HCT116 (cell line): ENCODE data around the gene STARD8. TPM values are rescaled to one million over a fixed set of nuclear protein-coding genes. Genes with fewer than 3 reads are reported as not detected.

Source experiments
- ATAC-seq: fragments of 200-7000 bp; cut with Tn5 transposase; 2 replicates; pipeline ENCODE4 v1.9.1; 2020; ENCODE audit warnings: mild to moderate bottlenecking, moderate library complexity
- BruUV-seq: library from RNA; stranded (reverse); fragments of 400-500 nt; replicated peaks from 2 replicates; lab custom pipeline; 2021; lab: Mats Ljungman, UMichigan
- CTCF ChIA-PET: fragments of 300-600 bp; sonication (Branson Sonifier 250); formaldehyde crosslinking; loops from one replicate; lab custom pipeline; 2021; ENCODE audit warnings: antibody characterized with exemption; lab: Charles Lee
- POLR2A ChIA-PET: fragments of 300-600, 350-600 bp; sonication (Branson Sonifier 250); formaldehyde crosslinking; loops from one replicate; lab custom pipeline; 2021; ENCODE audit warnings: antibody characterized with exemption; lab: Charles Lee
- RAD21 ChIA-PET, 2 experiments: fragments of 300-600 bp; sonication (Branson Sonifier 250); formaldehyde crosslinking; loops; one replicate each; lab custom pipeline; 2023; ENCODE audit warnings: low total read pairs in 2 of 2; ENCODE audit not compliant: uncharacterized antibody in 2 of 2, unreplicated experiment in 2 of 2, low non-redundant PET in 1 of 2; lab: Charles Lee
- DNase-seq: peaks from one replicate; pipeline ENCODE4 v3.0.0-alpha.2; 2010; ENCODE audit warnings: low read depth, low spot score
- H2AFZ ChIP-seq: fragments of 200-600 bp; shearing (Covaris generic), sonication (generic); 2 replicates; pipeline ENCODE4 v1.6.1; 2017; ENCODE audit warnings: low read depth, mixed run types, mixed read lengths, antibody characterized with exemption, low read length; ENCODE audit not compliant: poor library complexity, severe bottlenecking
- H3K27ac ChIP-seq: 2 replicates; pipeline ENCODE4 v1.5.1; 2012; ENCODE audit warnings: low read depth, low read length
- H3K27me3 ChIP-seq: fragments of 200-600 bp; sonication (generic); 2 replicates; pipeline ENCODE4 v1.6.1; 2016; ENCODE audit warnings: mixed run types, low read length, mixed read lengths; ENCODE audit not compliant: insufficient read depth
- H3K36me3 ChIP-seq, 2 experiments: fragments of 200-500 bp in 1 of 2; fragments of 200-600 bp in 1 of 2; sonication (Bioruptor generic) in 1 of 2; sonication (generic) in 1 of 2; 2 replicates each; pipeline versions ENCODE4 v1.5.1 to v1.6.1; 2014 to 2016; ENCODE audit warnings: low read length in 2 of 2, inconsistent platforms in 1 of 2, mixed read lengths in 1 of 2, mixed run types in 1 of 2; ENCODE audit not compliant: insufficient read depth in 2 of 2, control insufficient read depth in 1 of 2
- H3K4me1 ChIP-seq, 2 experiments: fragments of 200-600 bp in 1 of 2; sonication (generic) in 1 of 2; 2 replicates each; pipeline versions ENCODE4 v1.5.1 to v1.6.1; 2012 to 2017; ENCODE audit warnings: low read length in 2 of 2, inconsistent platforms in 1 of 2, mild to moderate bottlenecking in 1 of 2, mixed read lengths in 1 of 2, mixed run types in 1 of 2, moderate library complexity in 1 of 2; ENCODE audit not compliant: insufficient read depth in 2 of 2, control insufficient read depth in 1 of 2
- H3K4me2 ChIP-seq: fragments of 200-600 bp; sonication (generic); 2 replicates; pipeline ENCODE4 v1.6.1; 2017; ENCODE audit warnings: mixed run types, low read length, mixed read lengths
- H3K4me3 ChIP-seq, 2 experiments: fragments of 200-600 bp in 1 of 2; sonication (generic) in 1 of 2; replicated peaks in 1 of 2; 2 replicates each; pipeline ENCODE4 v1.5.1; 2011 to 2016; ENCODE audit warnings: low read length in 2 of 2, control low read depth in 1 of 2, low read depth in 1 of 2, mild to moderate bottlenecking in 1 of 2, mixed read lengths in 1 of 2, mixed run types in 1 of 2
- H3K79me2 ChIP-seq: fragments of 200-600 bp; sonication (generic); 2 replicates; pipeline ENCODE4 v1.6.1; 2017; ENCODE audit warnings: mild to moderate bottlenecking, mixed run types, low read length, moderate library complexity, mixed read lengths; ENCODE audit not compliant: insufficient read depth
- H3K9ac ChIP-seq: fragments of 200-600 bp; sonication (generic); 2 replicates; pipeline ENCODE4 v1.6.1; 2016; ENCODE audit warnings: low read length, mixed read lengths
- H3K9me2 ChIP-seq: fragments of 200-600 bp; sonication (generic), shearing (Covaris generic); 2 replicates; pipeline ENCODE4 v1.6.1; 2017; ENCODE audit warnings: mixed run types, mild to moderate bottlenecking, moderate library complexity; ENCODE audit not compliant: insufficient read depth
- H3K9me3 ChIP-seq, 2 experiments: fragments of 200-500 bp in 1 of 2; fragments of 200-600 bp in 1 of 2; sonication (Bioruptor generic) in 1 of 2; sonication (generic) in 1 of 2; 2 replicates each; pipeline ENCODE4 v1.6.1; 2014 to 2017; ENCODE audit warnings: low read length in 2 of 2, mixed read lengths in 2 of 2, inconsistent platforms in 1 of 2, low read depth in 1 of 2, mild to moderate bottlenecking in 1 of 2, mixed run types in 1 of 2, moderate library complexity in 1 of 2; ENCODE audit not compliant: control insufficient read depth in 1 of 2, insufficient read depth in 1 of 2
- H4K20me1 ChIP-seq: fragments of 200-600 bp; sonication (generic), shearing (Covaris generic); 2 replicates; pipeline ENCODE4 v1.6.1; 2017; ENCODE audit warnings: mixed run types, mild to moderate bottlenecking, moderate library complexity; ENCODE audit not compliant: insufficient read depth
- CBX3 ChIP-seq: IDR thresholded peaks from 2 replicates; pipeline ENCODE4 v1.6.1; 2012; ENCODE audit warnings: low read depth
- CEBPB ChIP-seq: IDR thresholded peaks from 2 replicates; pipeline ENCODE4 v1.6.1; 2012; ENCODE audit warnings: low read depth
- ELF1 ChIP-seq: IDR thresholded peaks from 2 replicates; pipeline ENCODE4 v1.6.1; 2012; ENCODE audit warnings: low read depth, borderline replicate concordance
- EZH2 ChIP-seq: fragments of 200-600 bp; sonication (generic); IDR thresholded peaks from 2 replicates; pipeline ENCODE4 v1.6.1; 2017; ENCODE audit warnings: antibody characterized with exemption, mixed run types
- FOSL1 ChIP-seq: IDR thresholded peaks from 2 replicates; pipeline ENCODE4 v1.6.1; 2012; ENCODE audit warnings: low read depth
- POLR2A ChIP-seq: IDR thresholded peaks from 2 replicates; pipeline ENCODE4 v1.7.0; 2011; ENCODE audit warnings: borderline replicate concordance; ENCODE audit not compliant: insufficient read depth, insufficient read length; ENCODE audit errors: extremely low read depth
- POLR2AphosphoS5 ChIP-seq: IDR thresholded peaks from 2 replicates; pipeline ENCODE4 v1.6.1; 2011; ENCODE audit warnings: mild to moderate bottlenecking, low read depth, low read length, moderate library complexity
- RAD21 ChIP-seq: IDR thresholded peaks from 2 replicates; pipeline ENCODE4 v1.6.1; 2012; ENCODE audit warnings: low read depth, mild to moderate bottlenecking
- SIN3A ChIP-seq: IDR thresholded peaks from 2 replicates; pipeline ENCODE4 v1.6.1; 2012; ENCODE audit warnings: low read depth
- SRF ChIP-seq: IDR thresholded peaks from 2 replicates; pipeline ENCODE4 v1.6.1; 2012; ENCODE audit warnings: low read depth
- TCF7L2 ChIP-seq: IDR thresholded peaks from 2 replicates; pipeline ENCODE4 v1.7.0; 2011; ENCODE audit warnings: borderline replicate concordance, inconsistent platforms; ENCODE audit not compliant: insufficient read depth, insufficient read length; ENCODE audit errors: extremely low read depth
- YY1 ChIP-seq: IDR thresholded peaks from 2 replicates; pipeline ENCODE4 v1.6.1; 2011; ENCODE audit warnings: low read length, low read depth, moderate library complexity, mild to moderate bottlenecking; ENCODE audit not compliant: insufficient replicate concordance; ENCODE audit errors: extremely low read depth
- ZFX ChIP-seq: fragments of 450-650 bp; IDR thresholded peaks from 2 replicates; pipeline ENCODE4 v1.6.1; 2017
- ZNF274 ChIP-seq: fragments of 200-500 bp; sonication (Bioruptor generic); IDR thresholded peaks from 2 replicates; pipeline ENCODE4 v1.6.1; 2014; ENCODE audit warnings: mild to moderate bottlenecking, low read depth, low read length, inconsistent platforms
- intact Hi-C: fragments of 100-400 bp; cut with micrococcal nuclease; formaldehyde crosslinking; loops from 2 replicates; pipeline ENCODE4 v1.10.0; 2022
- total RNA-seq: library from RNA; stranded (reverse); gene quantifications from one replicate; pipeline ENCODE4 v1.2.1, GENCODE V29; 2021; ENCODE audit not compliant: unreplicated experiment
- TF ChIP-seq, protein P1 (sequence below): IDR thresholded peaks from 2 replicates; pipeline ENCODE4 v1.6.1; 2011; ENCODE audit warnings: mild to moderate bottlenecking, low read length, moderate library complexity; ENCODE audit not compliant: insufficient replicate concordance; ENCODE audit errors: extremely low read depth
- TF ChIP-seq, protein P2 (sequence below), 3 experiments: fragments of 200-600 bp in 1 of 3; sonication (generic) in 1 of 3; IDR thresholded peaks in 2 of 3; conservative IDR thresholded peaks in 1 of 3; 2 replicates each; pipeline ENCODE4 v1.5.1; 2012 to 2017; ENCODE audit warnings: low read depth in 2 of 3, low read length in 2 of 3, antibody characterized with exemption in 1 of 3, borderline replicate concordance in 1 of 3, control low read depth in 1 of 3, mild to moderate bottlenecking in 1 of 3, mixed read lengths in 1 of 3, mixed run types in 1 of 3, moderate library complexity in 1 of 3; ENCODE audit not compliant: insufficient read depth in 1 of 3
- TF ChIP-seq, protein P3 (sequence below): IDR thresholded peaks from 2 replicates; pipeline ENCODE4 v1.6.1; 2012

STARD8 gene
- total RNA-seq, 1 experiment from 2014 or later: 5.4 TPM

DNA sequence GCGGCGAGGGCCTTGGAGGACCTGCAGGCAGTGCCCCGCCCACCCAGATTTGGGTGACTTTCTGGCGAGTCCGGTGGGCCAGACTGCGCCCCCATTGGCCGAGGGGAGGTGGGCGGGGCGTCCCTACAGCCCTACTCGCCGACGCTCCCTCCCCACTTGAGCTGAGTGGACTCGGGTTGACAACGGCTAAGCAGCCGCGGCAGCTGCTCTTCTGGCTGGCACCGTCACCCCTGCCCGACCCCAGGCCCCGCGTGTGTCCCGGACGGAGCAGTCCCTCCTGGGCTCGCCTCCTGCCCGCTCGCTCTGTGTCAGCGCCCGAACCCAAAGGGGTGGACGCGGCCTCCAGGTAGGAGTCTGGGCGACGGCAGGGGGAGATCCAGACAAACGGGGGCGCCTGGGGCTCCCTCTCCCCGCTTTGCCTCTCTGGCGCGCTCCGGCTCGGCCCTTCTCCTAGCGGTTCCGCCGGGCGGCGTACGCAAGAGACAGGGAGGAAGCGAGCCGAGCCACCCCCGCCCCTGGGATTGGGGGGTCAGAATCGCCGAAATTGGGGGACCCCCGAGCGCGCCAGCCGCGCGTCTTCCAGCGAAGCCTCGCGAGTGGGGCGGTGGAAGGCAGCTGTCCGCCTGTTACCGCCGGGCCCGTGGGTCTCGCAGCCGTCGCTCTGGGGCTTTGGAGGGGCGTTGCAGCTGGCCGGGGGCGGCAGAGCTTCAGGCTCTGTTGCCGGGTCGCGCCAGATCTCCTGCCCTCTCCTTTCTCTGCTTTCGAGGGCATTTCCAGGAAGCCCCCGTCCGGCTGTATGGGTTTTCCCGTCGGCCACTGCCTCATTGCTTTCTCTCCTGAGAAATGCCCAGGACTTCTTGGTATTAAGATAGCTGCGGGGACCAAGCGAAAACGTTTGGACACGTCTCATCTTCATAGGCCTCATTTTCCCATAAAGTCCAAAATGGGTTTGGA is 46.3 kb downstream of the STARD8 start:
- CTCF ChIA-PET: no interaction called here
- ATAC-seq (no peak), DNase-seq (no peak)
- Histone ChIP-seq H3K27me3 (no peaks in the 10 kb centered on the region), H3K4me3 (no peak overlapping the region), H3K4me1 (no peaks in the 10 kb centered on the region), H3K9ac (no peak overlapping the region), H4K20me1 (no peaks in the 10 kb centered on the region), H3K4me2 (no peak overlapping the region), H3K9me3 (no peaks in the 10 kb centered on the region), H3K27ac (no peak overlapping the region), H3K36me3 (no peaks in the 10 kb centered on the region), H2AFZ (no peak overlapping the region), H3K9me2 (no peaks in the 10 kb centered on the region), H3K79me2 (no peaks in the 10 kb centered on the region)
- TF ChIP-seq FOSL1 (no peak), SIN3A (no peak), RAD21 (no peak), POLR2AphosphoS5 (no peak), ZNF274 (no peak), TCF7L2 (no peak), POLR2A (no peak), ELF1 (no peak), CEBPB (no peak), YY1 (no peak), ZFX (no peak), SRF (no peak), CBX3 (no peak), EZH2 (no peak)
- TF ChIP-seq, protein P1, sequence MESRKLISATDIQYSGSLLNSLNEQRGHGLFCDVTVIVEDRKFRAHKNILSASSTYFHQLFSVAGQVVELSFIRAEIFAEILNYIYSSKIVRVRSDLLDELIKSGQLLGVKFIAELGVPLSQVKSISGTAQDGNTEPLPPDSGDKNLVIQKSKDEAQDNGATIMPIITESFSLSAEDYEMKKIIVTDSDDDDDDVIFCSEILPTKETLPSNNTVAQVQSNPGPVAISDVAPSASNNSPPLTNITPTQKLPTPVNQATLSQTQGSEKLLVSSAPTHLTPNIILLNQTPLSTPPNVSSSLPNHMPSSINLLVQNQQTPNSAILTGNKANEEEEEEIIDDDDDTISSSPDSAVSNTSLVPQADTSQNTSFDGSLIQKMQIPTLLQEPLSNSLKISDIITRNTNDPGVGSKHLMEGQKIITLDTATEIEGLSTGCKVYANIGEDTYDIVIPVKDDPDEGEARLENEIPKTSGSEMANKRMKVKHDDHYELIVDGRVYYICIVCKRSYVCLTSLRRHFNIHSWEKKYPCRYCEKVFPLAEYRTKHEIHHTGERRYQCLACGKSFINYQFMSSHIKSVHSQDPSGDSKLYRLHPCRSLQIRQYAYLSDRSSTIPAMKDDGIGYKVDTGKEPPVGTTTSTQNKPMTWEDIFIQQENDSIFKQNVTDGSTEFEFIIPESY: no peak
- TF ChIP-seq, protein P2, sequence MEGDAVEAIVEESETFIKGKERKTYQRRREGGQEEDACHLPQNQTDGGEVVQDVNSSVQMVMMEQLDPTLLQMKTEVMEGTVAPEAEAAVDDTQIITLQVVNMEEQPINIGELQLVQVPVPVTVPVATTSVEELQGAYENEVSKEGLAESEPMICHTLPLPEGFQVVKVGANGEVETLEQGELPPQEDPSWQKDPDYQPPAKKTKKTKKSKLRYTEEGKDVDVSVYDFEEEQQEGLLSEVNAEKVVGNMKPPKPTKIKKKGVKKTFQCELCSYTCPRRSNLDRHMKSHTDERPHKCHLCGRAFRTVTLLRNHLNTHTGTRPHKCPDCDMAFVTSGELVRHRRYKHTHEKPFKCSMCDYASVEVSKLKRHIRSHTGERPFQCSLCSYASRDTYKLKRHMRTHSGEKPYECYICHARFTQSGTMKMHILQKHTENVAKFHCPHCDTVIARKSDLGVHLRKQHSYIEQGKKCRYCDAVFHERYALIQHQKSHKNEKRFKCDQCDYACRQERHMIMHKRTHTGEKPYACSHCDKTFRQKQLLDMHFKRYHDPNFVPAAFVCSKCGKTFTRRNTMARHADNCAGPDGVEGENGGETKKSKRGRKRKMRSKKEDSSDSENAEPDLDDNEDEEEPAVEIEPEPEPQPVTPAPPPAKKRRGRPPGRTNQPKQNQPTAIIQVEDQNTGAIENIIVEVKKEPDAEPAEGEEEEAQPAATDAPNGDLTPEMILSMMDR (IDR thresholded peaks at IDR 0.05 in 2 of 3, conservative IDR thresholded peaks at IDR 0.05 in 1 of 3; ENCODE audit: borderline replicate concordance in 1 of 3, insufficient read depth in 1 of 3, low read depth in 2 of 3, low read length in 2 of 3): no peak
- TF ChIP-seq, protein P3, sequence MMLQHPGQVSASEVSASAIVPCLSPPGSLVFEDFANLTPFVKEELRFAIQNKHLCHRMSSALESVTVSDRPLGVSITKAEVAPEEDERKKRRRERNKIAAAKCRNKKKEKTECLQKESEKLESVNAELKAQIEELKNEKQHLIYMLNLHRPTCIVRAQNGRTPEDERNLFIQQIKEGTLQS: no peak
- no TSS peak for BruUV-seq
- POLR2A ChIA-PET: no interaction called here
- RAD21 ChIA-PET: no interaction called here
- intact Hi-C loops: no loop called here
